ENCODE results near the gene CNOT6L. TPM values are rescaled to one million over a fixed set of nuclear protein-coding genes. Genes with fewer than 3 reads are reported as not detected.
A peak's percentile ranks its signal among the peaks of the same experiment; 100 is the strongest.

Gene CNOT6L
- total and polyA plus RNA-seq, 2 of the 13 experiments (the other 11 are each of a cell fraction or from before 2014, with no cell fraction given): 7.9 to 13.5 TPM

- no peak for TF ChIP-seq ZBTB14 (CRISPR knock-in tag; IDR thresholded peaks at IDR 0.05)
- peak; percentile 91; the same call in 1 of the 2 replicates for TF ChIP-seq NFKBIZ (CRISPR knock-in tag; IDR thresholded peaks at IDR 0.05)
- no peak for TF ChIP-seq ZNF660 (CRISPR knock-in tag; IDR thresholded peaks at IDR 0.05; ENCODE audit: borderline replicate concordance, low read depth)
- TF ChIP-seq ZNF704 (CRISPR knock-in tag; IDR thresholded peaks at IDR 0.05; ENCODE audit: borderline replicate concordance): no peak
- no peak for TF ChIP-seq ZNF367 (CRISPR knock-in tag; IDR thresholded peaks at IDR 0.05; ENCODE audit: borderline replicate concordance)
- TF ChIP-seq ZBTB43 (CRISPR knock-in tag; conservative IDR thresholded peaks at IDR 0.05): peak; percentile 76
- TF ChIP-seq MXD4 (CRISPR knock-in tag; IDR thresholded peaks at IDR 0.05): peak; percentile 94
- peak; percentile 86; the same call in 1 of the 2 replicates for TF ChIP-seq FOXK1 (CRISPR knock-in tag; IDR thresholded peaks at IDR 0.05; ENCODE audit: borderline replicate concordance, low read depth)
- no peak for TF ChIP-seq ATRX (CRISPR knock-in tag; IDR thresholded peaks at IDR 0.05; ENCODE audit: borderline replicate concordance)
- peak; percentile 70; the same call in 1 of the 2 replicates for TF ChIP-seq ZNF44 (CRISPR knock-in tag; IDR thresholded peaks at IDR 0.05)
- TF ChIP-seq NR2F6 (IDR thresholded peaks at IDR 0.05): no peak
- TF ChIP-seq NR2F6 (CRISPR knock-in tag; IDR thresholded peaks at IDR 0.05): no peak
- no peak for TF ChIP-seq TERF1 (CRISPR knock-in tag; IDR thresholded peaks at IDR 0.05)
- no peak for TF ChIP-seq KDM1A (CRISPR knock-in tag; IDR thresholded peaks at IDR 0.05)
- TF ChIP-seq MED8 (CRISPR knock-in tag; IDR thresholded peaks at IDR 0.05; ENCODE audit: insufficient replicate concordance): peak; percentile 94
- TF ChIP-seq ZMAT3 (CRISPR knock-in tag; conservative IDR thresholded peaks at IDR 0.05): no peak; the same call in 1 of the 2 replicates
- TF ChIP-seq MTF1 (CRISPR knock-in tag; IDR thresholded peaks at IDR 0.05): peak; percentile 76; the same call in 1 of the 2 replicates
- no peak for TF ChIP-seq ATF5 (CRISPR knock-in tag; IDR thresholded peaks at IDR 0.05; ENCODE audit: low read depth)
- peak; percentile 98 for TF ChIP-seq KDM5A (IDR thresholded peaks at IDR 0.05; ENCODE audit: borderline replicate concordance, low read length)
- peak; percentile 34; the same call in 1 of the 2 replicates for TF ChIP-seq TEF (CRISPR knock-in tag; IDR thresholded peaks at IDR 0.05)
- TF ChIP-seq GATA4 (IDR thresholded peaks at IDR 0.05; ENCODE audit: borderline replicate concordance, low read depth): peak; percentile 69; the same call in 1 of the 2 replicates
- peak; percentile 66 for TF ChIP-seq CTCF (CRISPR knock-in tag; IDR thresholded peaks at IDR 0.05)
Observed at GRCh38 chr4:77862478-77863216, 43.5 kb upstream of the CNOT6L start, which contains the start of gene MRPL1 (continued).
